HCT116 (cell line): ENCODE results near the gene ACYP1. TPM values are rescaled to one million over a fixed set of nuclear protein-coding genes. Genes with fewer than 3 reads are reported as not detected.

Experiments used
- ATAC-seq: fragments of 200-7000 bp; cut with Tn5 transposase; 2 replicates; pipeline ENCODE4 v1.9.1; 2020; ENCODE audit warnings: mild to moderate bottlenecking, moderate library complexity
- BruUV-seq: library from RNA; stranded (reverse); fragments of 400-500 nt; replicated peaks from 2 replicates; lab custom pipeline; 2021; lab: Mats Ljungman, UMichigan
- CTCF ChIA-PET: fragments of 300-600 bp; sonication (Branson Sonifier 250); formaldehyde crosslinking; loops from one replicate; lab custom pipeline; 2021; ENCODE audit warnings: antibody characterized with exemption; lab: Charles Lee
- POLR2A ChIA-PET: fragments of 300-600, 350-600 bp; sonication (Branson Sonifier 250); formaldehyde crosslinking; loops from one replicate; lab custom pipeline; 2021; ENCODE audit warnings: antibody characterized with exemption; lab: Charles Lee
- RAD21 ChIA-PET, 2 experiments: fragments of 300-600 bp; sonication (Branson Sonifier 250); formaldehyde crosslinking; loops; one replicate each; lab custom pipeline; 2023; ENCODE audit warnings: low total read pairs in 2 of 2; ENCODE audit not compliant: uncharacterized antibody in 2 of 2, unreplicated experiment in 2 of 2, low non-redundant PET in 1 of 2; lab: Charles Lee
- DNase-seq: peaks from one replicate; pipeline ENCODE4 v3.0.0-alpha.2; 2010; ENCODE audit warnings: low read depth, low spot score
- H2AFZ ChIP-seq: fragments of 200-600 bp; shearing (Covaris generic), sonication (generic); 2 replicates; pipeline ENCODE4 v1.6.1; 2017; ENCODE audit warnings: low read depth, mixed run types, mixed read lengths, antibody characterized with exemption, low read length; ENCODE audit not compliant: poor library complexity, severe bottlenecking
- H3K27ac ChIP-seq: 2 replicates; pipeline ENCODE4 v1.5.1; 2012; ENCODE audit warnings: low read depth, low read length
- H3K27me3 ChIP-seq: fragments of 200-600 bp; sonication (generic); 2 replicates; pipeline ENCODE4 v1.6.1; 2016; ENCODE audit warnings: mixed run types, low read length, mixed read lengths; ENCODE audit not compliant: insufficient read depth
- H3K36me3 ChIP-seq, 2 experiments: fragments of 200-500 bp in 1 of 2; fragments of 200-600 bp in 1 of 2; sonication (Bioruptor generic) in 1 of 2; sonication (generic) in 1 of 2; 2 replicates each; pipeline versions ENCODE4 v1.5.1 to v1.6.1; 2014 to 2016; ENCODE audit warnings: low read length in 2 of 2, inconsistent platforms in 1 of 2, mixed read lengths in 1 of 2, mixed run types in 1 of 2; ENCODE audit not compliant: insufficient read depth in 2 of 2, control insufficient read depth in 1 of 2
- H3K4me1 ChIP-seq, 2 experiments: fragments of 200-600 bp in 1 of 2; sonication (generic) in 1 of 2; 2 replicates each; pipeline versions ENCODE4 v1.5.1 to v1.6.1; 2012 to 2017; ENCODE audit warnings: low read length in 2 of 2, inconsistent platforms in 1 of 2, mild to moderate bottlenecking in 1 of 2, mixed read lengths in 1 of 2, mixed run types in 1 of 2, moderate library complexity in 1 of 2; ENCODE audit not compliant: insufficient read depth in 2 of 2, control insufficient read depth in 1 of 2
- H3K4me2 ChIP-seq: fragments of 200-600 bp; sonication (generic); 2 replicates; pipeline ENCODE4 v1.6.1; 2017; ENCODE audit warnings: mixed run types, low read length, mixed read lengths
- H3K4me3 ChIP-seq, 2 experiments: fragments of 200-600 bp in 1 of 2; sonication (generic) in 1 of 2; replicated peaks in 1 of 2; 2 replicates each; pipeline ENCODE4 v1.5.1; 2011 to 2016; ENCODE audit warnings: low read length in 2 of 2, control low read depth in 1 of 2, low read depth in 1 of 2, mild to moderate bottlenecking in 1 of 2, mixed read lengths in 1 of 2, mixed run types in 1 of 2
- H3K79me2 ChIP-seq: fragments of 200-600 bp; sonication (generic); 2 replicates; pipeline ENCODE4 v1.6.1; 2017; ENCODE audit warnings: mild to moderate bottlenecking, mixed run types, low read length, moderate library complexity, mixed read lengths; ENCODE audit not compliant: insufficient read depth
- H3K9ac ChIP-seq: fragments of 200-600 bp; sonication (generic); 2 replicates; pipeline ENCODE4 v1.6.1; 2016; ENCODE audit warnings: low read length, mixed read lengths
- H3K9me2 ChIP-seq: fragments of 200-600 bp; sonication (generic), shearing (Covaris generic); 2 replicates; pipeline ENCODE4 v1.6.1; 2017; ENCODE audit warnings: mixed run types, mild to moderate bottlenecking, moderate library complexity; ENCODE audit not compliant: insufficient read depth
- H3K9me3 ChIP-seq, 2 experiments: fragments of 200-500 bp in 1 of 2; fragments of 200-600 bp in 1 of 2; sonication (Bioruptor generic) in 1 of 2; sonication (generic) in 1 of 2; 2 replicates each; pipeline ENCODE4 v1.6.1; 2014 to 2017; ENCODE audit warnings: low read length in 2 of 2, mixed read lengths in 2 of 2, inconsistent platforms in 1 of 2, low read depth in 1 of 2, mild to moderate bottlenecking in 1 of 2, mixed run types in 1 of 2, moderate library complexity in 1 of 2; ENCODE audit not compliant: control insufficient read depth in 1 of 2, insufficient read depth in 1 of 2
- H4K20me1 ChIP-seq: fragments of 200-600 bp; sonication (generic), shearing (Covaris generic); 2 replicates; pipeline ENCODE4 v1.6.1; 2017; ENCODE audit warnings: mixed run types, mild to moderate bottlenecking, moderate library complexity; ENCODE audit not compliant: insufficient read depth
- ATF3 ChIP-seq: IDR thresholded peaks from 2 replicates; pipeline ENCODE4 v1.6.1; 2012
- CBX3 ChIP-seq: IDR thresholded peaks from 2 replicates; pipeline ENCODE4 v1.6.1; 2012; ENCODE audit warnings: low read depth
- CEBPB ChIP-seq: IDR thresholded peaks from 2 replicates; pipeline ENCODE4 v1.6.1; 2012; ENCODE audit warnings: low read depth
- CTCF ChIP-seq, 3 experiments: fragments of 200-600 bp in 1 of 3; sonication (generic) in 1 of 3; IDR thresholded peaks in 2 of 3; conservative IDR thresholded peaks in 1 of 3; 2 replicates each; pipeline ENCODE4 v1.5.1; 2012 to 2017; ENCODE audit warnings: low read depth in 2 of 3, low read length in 2 of 3, antibody characterized with exemption in 1 of 3, borderline replicate concordance in 1 of 3, control low read depth in 1 of 3, mild to moderate bottlenecking in 1 of 3, mixed read lengths in 1 of 3, mixed run types in 1 of 3, moderate library complexity in 1 of 3; ENCODE audit not compliant: insufficient read depth in 1 of 3
- EGR1 ChIP-seq: IDR thresholded peaks from 2 replicates; pipeline ENCODE4 v1.6.1; 2012; ENCODE audit warnings: low read depth
- ELF1 ChIP-seq: IDR thresholded peaks from 2 replicates; pipeline ENCODE4 v1.6.1; 2012; ENCODE audit warnings: low read depth, borderline replicate concordance
- EZH2 ChIP-seq: fragments of 200-600 bp; sonication (generic); IDR thresholded peaks from 2 replicates; pipeline ENCODE4 v1.6.1; 2017; ENCODE audit warnings: antibody characterized with exemption, mixed run types
- EZH2phosphoT487 ChIP-seq: fragments of 200-600 bp; IDR thresholded peaks from 2 replicates; pipeline ENCODE4 v1.6.1; 2018; ENCODE audit warnings: antibody characterized with exemption, borderline replicate concordance
- JUND ChIP-seq: IDR thresholded peaks from 2 replicates; pipeline ENCODE4 v1.6.1; 2012
- MAX ChIP-seq: IDR thresholded peaks from 2 replicates; pipeline ENCODE4 v1.6.1; 2012
- POLR2A ChIP-seq: IDR thresholded peaks from 2 replicates; pipeline ENCODE4 v1.7.0; 2011; ENCODE audit warnings: borderline replicate concordance; ENCODE audit not compliant: insufficient read depth, insufficient read length; ENCODE audit errors: extremely low read depth
- POLR2AphosphoS5 ChIP-seq: IDR thresholded peaks from 2 replicates; pipeline ENCODE4 v1.6.1; 2011; ENCODE audit warnings: mild to moderate bottlenecking, low read depth, low read length, moderate library complexity
- REST ChIP-seq: IDR thresholded peaks from 2 replicates; pipeline ENCODE4 v1.6.1; 2012; ENCODE audit warnings: low read depth
- SIN3A ChIP-seq: IDR thresholded peaks from 2 replicates; pipeline ENCODE4 v1.6.1; 2012; ENCODE audit warnings: low read depth
- SRF ChIP-seq: IDR thresholded peaks from 2 replicates; pipeline ENCODE4 v1.6.1; 2012; ENCODE audit warnings: low read depth
- TCF7L2 ChIP-seq: IDR thresholded peaks from 2 replicates; pipeline ENCODE4 v1.7.0; 2011; ENCODE audit warnings: borderline replicate concordance, inconsistent platforms; ENCODE audit not compliant: insufficient read depth, insufficient read length; ENCODE audit errors: extremely low read depth
- YY1 ChIP-seq: IDR thresholded peaks from 2 replicates; pipeline ENCODE4 v1.6.1; 2011; ENCODE audit warnings: low read length, low read depth, moderate library complexity, mild to moderate bottlenecking; ENCODE audit not compliant: insufficient replicate concordance; ENCODE audit errors: extremely low read depth
- ZFX ChIP-seq: fragments of 450-650 bp; IDR thresholded peaks from 2 replicates; pipeline ENCODE4 v1.6.1; 2017
- intact Hi-C: fragments of 100-400 bp; cut with micrococcal nuclease; formaldehyde crosslinking; loops from 2 replicates; pipeline ENCODE4 v1.10.0; 2022
- total RNA-seq: library from RNA; stranded (reverse); gene quantifications from one replicate; pipeline ENCODE4 v1.2.1, GENCODE V29; 2021; ENCODE audit not compliant: unreplicated experiment

Gene ACYP1
- total RNA-seq, 1 experiment from 2014 or later: 30.7 TPM

GRCh38 chr14:75107186-75107585 is 43.4 kb upstream of the ACYP1 start:
- Histone ChIP-seq H2AFZ (no peak overlapping the region), H3K27ac (no peak overlapping the region), H3K79me2 (no peaks in the 10 kb centered on the region), H4K20me1 (no peaks in the 10 kb centered on the region), H3K27me3 (no peaks in the 10 kb centered on the region), H3K36me3 (peaks cover 30 to 46% of the 10 kb centered on the region in 2 experiments), H3K9ac (no peak overlapping the region), H3K4me1 (no peaks in the 10 kb centered on the region), H3K4me2 (no peak overlapping the region), H3K4me3 (no peak overlapping the region), H3K9me3 (no peaks in the 10 kb centered on the region), H3K9me2 (no peaks in the 10 kb centered on the region)
- ChIA-PET POLR2A (no interaction called here), CTCF (interaction anchor here (1.0 kb wide), 1 partner anchor 19 kb away, joined by 4 read pairs; no protein-coding TSS in a partner anchor), RAD21 (no interaction called here)
- TF ChIP-seq EGR1 (no peak), ZFX (no peak), ATF3 (no peak), YY1 (no peak), JUND (no peak), CBX3 (no peak), ELF1 (no peak), REST (no peak), SIN3A (no peak), EZH2phosphoT487 (no peak), MAX (no peak), POLR2AphosphoS5 (no peak), SRF (no peak), POLR2A (no peak), TCF7L2 (no peak), EZH2 (no peak), CTCF (IDR thresholded peaks at IDR 0.05 in 2 of 3, conservative IDR thresholded peaks at IDR 0.05 in 1 of 3; ENCODE audit: borderline replicate concordance in 1 of 3, insufficient read depth in 1 of 3, low read depth in 2 of 3, low read length in 2 of 3) (no peak), CEBPB (no peak)
- DNase-seq: no peak
- no peak for ATAC-seq
- intact Hi-C loops: no loop called here
- BruUV-seq: no TSS peak
